Lower leg skin (tissue), 3 donors: Measurements from ENCODE around the gene NFAT5.

Source experiments
- POLR2A ChIP-seq, 2 donors: fragments of 450-650 bp; IDR thresholded peaks; one replicate each; pipeline ENCODE4 v1.6.1; 2016 to 2017; ENCODE audit warnings: antibody characterized with exemption in 2 of 2, mild to moderate bottlenecking in 1 of 2, moderate library complexity in 1 of 2
- TF ChIP-seq, protein P1 (sequence below), 3 donors: fragments of 450-650 bp; IDR thresholded peaks; one replicate each; pipeline ENCODE4 v1.5.1; 2016; ENCODE audit warnings: antibody characterized with exemption in 3 of 3, mild to moderate bottlenecking in 3 of 3, moderate library complexity in 2 of 3

DNA sequence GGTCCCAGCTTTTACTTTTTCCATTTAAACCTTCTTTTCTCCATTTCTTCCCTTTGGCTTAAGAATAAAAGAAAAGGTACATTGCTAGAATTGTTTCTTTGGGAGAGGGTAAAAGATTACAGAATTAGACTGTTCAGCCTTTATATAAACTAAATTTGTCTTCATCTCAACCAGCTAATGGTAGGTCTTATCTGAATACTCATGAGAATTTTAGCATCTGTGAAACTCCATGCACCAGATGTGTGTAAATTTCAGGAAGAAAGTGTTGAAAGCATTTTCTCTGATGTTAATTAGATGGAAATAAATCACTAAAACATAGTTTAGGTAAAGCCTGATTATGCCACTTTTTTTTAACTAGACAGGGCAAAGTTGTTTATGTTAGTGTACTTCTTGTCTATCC is 135.7 kb downstream of the NFAT5 start:
- TF ChIP-seq, protein P1, sequence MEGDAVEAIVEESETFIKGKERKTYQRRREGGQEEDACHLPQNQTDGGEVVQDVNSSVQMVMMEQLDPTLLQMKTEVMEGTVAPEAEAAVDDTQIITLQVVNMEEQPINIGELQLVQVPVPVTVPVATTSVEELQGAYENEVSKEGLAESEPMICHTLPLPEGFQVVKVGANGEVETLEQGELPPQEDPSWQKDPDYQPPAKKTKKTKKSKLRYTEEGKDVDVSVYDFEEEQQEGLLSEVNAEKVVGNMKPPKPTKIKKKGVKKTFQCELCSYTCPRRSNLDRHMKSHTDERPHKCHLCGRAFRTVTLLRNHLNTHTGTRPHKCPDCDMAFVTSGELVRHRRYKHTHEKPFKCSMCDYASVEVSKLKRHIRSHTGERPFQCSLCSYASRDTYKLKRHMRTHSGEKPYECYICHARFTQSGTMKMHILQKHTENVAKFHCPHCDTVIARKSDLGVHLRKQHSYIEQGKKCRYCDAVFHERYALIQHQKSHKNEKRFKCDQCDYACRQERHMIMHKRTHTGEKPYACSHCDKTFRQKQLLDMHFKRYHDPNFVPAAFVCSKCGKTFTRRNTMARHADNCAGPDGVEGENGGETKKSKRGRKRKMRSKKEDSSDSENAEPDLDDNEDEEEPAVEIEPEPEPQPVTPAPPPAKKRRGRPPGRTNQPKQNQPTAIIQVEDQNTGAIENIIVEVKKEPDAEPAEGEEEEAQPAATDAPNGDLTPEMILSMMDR (IDR thresholded peaks at IDR 0.05): no peak
- no peak for TF ChIP-seq POLR2A (IDR thresholded peaks at IDR 0.05)
